Embryonic facial prominence (tissue), 1 donor: ENCODE measurements around the gene BCAS1.

Experiments
- DNase-seq: peaks from one replicate; pipeline ENCODE4 v3.0.0-alpha.2; 2016; ENCODE audit errors: extremely low spot score

Gene BCAS1, protein sequence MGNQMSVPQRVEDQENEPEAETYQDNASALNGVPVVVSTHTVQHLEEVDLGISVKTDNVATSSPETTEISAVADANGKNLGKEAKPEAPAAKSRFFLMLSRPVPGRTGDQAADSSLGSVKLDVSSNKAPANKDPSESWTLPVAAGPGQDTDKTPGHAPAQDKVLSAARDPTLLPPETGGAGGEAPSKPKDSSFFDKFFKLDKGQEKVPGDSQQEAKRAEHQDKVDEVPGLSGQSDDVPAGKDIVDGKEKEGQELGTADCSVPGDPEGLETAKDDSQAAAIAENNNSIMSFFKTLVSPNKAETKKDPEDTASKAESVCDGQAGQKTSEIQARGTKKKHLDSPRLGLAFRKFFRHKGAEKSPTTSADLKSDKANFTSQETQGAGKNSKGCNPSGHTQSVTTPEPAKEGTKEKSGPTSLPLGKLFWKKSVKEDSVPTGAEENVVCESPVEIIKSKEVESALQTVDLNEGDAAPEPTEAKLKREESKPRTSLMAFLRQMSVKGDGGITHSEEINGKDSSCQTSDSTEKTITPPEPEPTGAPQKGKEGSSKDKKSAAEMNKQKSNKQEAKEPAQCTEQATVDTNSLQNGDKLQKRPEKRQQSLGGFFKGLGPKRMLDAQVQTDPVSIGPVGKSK

DNA sequence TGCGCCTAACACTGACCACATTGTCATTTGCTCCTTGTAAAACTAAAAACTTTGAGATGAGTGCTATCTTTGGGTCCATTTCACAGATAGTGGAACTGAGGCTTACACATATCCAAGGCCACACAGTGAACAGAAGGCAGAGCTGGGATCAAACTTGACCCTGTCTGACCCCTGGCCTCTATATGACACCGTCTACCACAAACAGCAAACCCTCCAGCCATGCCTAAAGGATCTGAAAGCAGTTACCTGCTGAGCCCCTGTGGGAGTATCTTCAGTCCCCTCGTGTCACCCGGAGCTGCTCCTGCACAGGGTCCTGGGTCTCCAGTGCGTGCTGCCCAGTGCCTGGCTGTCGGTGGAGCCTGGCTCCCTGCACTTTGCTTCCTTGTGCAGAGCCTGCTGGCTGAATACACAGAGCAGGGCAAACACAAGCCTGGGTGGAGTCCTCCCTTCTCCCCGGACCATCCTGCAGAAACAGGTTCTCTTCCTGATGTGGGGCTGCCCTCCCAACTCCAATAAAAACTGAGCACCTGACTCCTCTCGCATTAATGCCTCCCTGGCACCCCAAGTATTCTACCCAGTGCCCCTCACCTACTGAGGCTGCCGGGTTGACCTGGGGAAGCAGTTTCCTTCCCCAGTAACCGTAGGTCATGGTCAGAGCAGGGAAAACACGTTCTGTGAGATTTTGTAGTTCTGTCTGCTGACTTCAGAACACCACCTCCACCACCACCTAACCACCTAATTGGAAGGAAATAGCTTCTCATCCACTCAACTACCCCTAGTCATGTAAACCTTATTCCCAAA lies at the start of gene BCAS1:
TSS of gene BCAS1 (minus strand) at position 408 of the 801 bp plus-strand sequence. CDS start 11,876 bp downstream, outside the sequence.
- DNase-seq: no peak

DNA sequence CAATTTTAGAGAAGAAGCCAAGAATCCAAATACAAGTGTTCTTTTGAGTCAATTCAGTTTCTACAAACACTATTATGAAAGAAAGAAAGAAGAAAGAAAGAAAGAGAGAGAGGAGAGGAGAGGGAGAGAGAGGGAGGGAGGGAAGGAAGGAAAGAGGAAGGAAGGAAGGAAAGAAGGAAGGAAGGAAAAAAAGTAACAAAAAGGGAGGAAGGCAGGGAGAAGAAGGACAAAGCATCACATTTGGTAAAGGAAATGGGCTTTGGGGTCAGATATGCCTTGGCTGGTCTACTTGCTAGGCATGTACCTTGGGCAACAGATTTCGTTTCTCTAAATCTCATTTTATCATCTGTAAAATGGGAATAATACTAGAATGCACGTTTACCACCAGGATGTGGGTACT lies 49.4 kb upstream of the BCAS1 start:
- DNase-seq: no peak

DNA sequence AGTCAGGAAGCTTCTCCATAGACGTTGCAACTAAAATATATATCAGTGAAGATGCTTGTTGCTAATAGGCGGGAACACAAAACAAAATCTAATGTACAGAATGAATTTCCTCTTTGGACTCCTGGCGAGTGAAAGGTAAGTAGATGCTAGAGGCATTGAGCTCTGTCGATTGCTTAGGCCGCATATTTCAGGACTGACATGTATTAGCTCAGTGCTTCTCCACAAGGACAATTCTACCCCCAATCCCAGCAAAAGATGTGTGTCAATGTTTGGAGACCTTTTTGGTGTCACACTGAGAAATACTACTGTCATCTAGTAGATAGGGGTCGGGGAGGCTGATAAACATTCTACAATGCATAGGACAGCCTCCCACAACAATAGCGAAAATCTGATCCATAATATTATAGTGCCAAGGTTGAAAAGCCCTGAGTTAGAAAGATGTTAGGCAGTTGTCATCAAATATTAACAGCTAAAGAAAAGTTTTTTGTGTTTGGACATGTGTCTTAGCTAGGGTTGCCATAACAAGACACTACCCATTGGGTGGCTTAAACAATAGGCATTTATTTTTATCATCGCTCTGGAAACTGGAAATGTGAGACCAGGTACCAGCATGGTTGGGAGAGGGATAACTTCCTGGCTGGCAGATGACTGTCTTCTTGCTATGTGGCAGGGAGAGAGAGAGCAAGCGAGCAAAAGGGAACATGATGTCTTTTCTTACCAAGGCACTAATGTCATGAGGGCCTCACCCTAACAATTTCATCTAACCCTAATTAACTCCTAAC lies 48.0 kb upstream of the BCAS1 start:
- DNase-seq: no peak

DNA sequence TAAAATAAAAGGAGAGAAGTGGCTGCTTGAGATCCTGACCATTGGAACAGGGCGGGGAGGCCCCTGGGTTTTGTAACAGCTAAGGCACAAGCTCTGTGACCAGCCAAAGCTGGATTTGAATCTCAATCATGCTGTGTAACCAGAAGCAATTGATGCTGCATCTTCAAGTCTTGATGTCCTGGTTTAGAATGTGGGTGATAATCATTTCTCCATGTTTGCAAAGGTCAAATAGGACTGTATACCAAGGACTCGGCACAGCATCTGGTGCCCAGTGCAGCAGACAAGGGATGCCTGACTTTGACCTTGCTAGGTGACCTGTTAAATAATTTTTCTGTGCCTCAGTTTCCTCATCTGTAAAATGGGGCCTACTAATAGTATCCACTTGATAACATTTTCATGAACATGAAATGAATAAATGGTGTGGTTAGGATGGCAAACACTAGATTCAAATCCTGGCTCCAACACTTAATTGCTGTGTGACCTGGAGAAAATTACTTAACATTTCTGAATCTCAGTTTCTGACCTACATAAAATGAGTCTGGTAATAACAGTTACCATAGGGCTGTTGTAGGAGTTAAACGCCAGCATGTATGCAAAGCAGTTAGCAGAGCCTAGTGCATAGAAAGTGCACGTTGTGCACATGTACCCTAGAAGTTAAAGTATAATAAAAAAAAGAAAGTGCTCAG lies 46.3 kb upstream of the BCAS1 start:
- DNase-seq: no peak

DNA sequence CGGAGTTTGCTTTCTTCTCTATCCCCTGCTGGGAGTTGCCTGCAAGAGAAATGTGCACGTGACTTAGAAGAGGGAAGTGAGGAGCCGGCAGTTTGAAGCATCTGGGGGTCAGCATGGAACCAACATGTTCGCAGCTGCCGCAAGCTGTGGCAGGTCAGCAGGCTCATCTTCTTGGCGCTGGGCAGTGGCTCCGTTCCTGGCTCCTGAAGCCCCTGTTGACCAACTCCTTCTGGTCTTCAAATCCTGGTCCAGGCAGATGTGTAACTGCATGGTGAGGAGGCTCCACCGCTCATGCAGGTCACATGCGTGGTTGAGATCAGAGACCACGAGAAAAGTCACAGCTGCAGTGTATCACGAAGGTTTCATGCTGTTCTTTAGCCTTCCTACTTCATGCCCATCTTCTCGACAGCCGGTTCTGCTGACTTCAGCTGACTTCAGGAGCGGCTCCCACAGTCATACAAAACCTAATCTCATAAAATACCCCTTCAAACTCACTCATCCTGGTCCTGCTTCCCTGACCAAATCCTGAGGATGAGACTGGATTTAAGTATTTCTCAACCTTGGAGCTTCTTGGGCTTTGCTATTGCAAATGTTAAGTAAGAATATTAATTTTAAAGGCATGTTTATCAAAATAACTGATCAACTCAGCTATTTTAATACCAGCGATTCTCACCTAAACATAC lies 44.9 kb upstream of the BCAS1 start:
- no peak for DNase-seq

DNA sequence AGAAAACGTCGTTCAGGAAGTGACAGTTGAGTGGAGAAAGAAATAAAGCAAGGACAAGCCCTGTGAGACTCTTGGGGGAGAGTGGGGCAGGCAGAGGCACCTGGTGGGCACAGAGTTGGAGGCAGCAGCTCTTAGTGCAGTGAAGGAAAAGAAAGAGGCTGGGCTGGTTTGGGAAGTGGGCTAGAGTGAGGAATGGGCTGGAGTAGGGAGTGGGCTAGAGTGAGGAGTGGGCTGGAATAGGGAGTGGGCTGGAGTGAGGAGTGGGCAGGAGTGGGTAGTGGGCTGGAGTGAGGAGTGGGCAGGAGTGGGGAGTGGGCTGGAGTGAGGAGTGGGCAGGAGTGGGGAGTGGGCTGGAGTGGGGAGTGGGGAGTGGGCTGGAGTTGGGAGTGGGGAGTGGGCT lies 43.7 kb upstream of the BCAS1 start:
- no peak for DNase-seq

DNA sequence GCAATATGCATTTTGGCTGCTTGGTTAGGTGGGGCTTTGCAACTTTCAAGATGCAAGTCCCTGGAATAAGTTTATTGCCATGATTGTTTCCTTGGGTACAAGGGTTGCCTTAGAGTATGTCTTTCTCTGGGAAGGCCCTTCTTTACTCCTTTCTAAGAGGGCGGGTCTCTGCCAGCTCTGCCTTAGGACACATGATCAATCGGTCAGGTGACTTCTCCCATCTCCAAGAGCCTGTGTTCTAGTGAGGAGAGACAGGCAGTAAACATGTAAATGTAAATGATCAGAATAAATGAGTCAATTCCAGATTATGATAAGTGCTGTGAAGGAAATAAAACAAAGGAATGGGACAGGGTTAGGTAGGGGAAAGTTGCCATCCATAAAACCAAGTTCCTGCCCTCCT lies 43.2 kb upstream of the BCAS1 start:
- DNase-seq: no peak

DNA sequence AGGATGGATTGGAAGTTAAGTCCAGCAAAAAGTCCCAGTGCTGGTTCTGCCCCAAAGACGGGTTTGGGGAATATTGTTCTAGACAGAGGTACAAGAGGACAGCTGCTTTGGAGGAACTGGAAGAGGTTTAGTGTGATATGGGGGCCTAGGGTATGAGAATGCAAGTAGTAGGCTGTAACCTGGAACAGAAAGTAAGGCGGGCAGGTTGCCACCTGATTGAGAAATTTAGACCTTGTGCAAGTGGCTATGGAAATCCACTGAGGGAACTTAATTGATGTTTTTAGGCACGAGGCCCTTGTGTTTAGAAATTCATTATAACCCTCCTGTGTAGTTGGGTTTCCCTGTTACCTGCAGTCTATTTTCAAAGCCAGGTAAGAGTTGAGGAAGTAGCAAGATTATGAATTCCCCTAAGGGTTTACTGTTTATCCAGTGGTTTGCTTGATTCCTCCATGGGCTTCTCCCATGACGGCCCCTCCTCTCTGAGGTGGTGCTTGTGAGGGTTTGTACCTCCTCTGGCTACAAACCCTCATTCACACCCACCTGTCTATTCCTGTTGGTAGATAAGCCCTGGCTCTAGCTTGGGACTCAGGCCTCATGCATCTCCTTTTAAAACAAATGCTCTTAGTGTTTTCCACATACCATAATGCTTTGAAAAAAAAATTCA lies 42.0 kb upstream of the BCAS1 start:
- no peak for DNase-seq

DNA sequence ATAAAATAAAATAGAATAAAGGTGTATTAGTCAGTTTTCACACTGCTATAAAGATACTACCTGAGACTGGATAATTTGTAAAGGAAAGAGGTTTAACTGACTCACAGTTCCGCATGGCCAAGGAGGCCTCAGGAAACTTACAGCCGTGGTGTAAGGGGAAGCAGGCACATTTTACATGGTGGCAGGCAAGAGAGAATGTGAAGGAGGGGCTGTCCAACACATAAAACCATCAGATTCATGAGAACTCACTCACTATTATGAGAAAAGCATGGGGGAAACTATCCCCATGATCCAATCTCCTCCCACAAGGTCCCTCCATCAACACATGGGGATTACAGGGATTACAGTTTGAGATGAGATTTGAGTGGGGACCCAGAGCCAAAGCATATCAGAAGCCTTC lies 41.1 kb upstream of the BCAS1 start:
- no peak for DNase-seq

DNA sequence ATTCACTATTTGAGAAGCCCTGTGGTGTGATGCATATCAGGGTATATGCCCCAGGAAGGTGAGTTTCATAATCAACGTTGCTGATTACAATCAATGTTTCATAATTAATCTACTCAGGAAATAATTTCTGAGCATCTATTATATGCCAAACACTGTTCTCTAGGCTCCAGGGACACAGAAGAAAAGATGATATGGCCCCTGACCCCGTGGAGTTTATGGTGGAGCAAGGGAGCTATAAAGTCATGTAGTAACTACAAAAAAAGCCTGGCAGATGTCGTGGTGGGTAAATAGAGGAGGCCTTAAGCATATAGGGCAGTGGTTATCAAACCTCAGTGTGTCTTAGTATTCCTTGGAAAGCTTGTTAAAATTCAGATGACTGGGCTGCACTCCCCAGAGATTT lies 40.1 kb upstream of the BCAS1 start:
- DNase-seq: no peak

DNA sequence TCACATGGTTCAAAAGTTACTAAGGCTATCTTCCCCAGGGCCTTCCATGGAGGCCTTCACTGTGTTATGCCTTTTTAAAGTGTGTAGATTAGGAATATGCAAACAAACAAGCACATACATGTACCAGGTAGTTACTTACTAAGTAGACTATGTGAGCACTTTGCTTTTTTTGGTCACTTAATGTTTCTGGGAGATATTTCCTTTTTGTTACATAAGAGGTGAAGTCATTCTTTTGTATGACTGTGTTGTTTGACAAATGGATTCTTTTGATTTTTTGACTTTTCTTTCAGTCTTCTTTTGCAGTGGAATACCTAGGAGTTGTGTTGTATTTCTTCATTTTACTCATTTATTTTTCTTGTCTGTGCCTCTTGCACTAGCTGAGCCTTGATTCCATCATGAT lies 39.6 kb upstream of the BCAS1 start:
- DNase-seq: no peak

DNA sequence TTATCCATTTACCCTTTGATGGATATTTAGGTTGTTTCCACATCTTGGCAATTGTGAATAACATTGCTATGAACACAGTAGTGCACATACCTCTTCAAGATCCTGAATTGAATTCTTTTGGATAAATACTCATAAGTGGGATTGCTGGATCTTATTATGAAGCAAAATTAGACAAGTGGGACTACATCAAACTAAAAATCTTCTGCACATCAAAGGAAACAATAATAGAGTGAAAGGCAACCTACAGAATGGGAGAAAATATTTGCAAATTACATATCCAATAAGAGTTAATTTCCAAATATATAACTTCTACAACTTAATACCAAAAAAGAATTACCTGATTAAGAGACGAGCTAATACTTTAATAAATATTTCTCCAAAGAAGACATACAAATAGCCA lies 38.4 kb upstream of the BCAS1 start:
- DNase-seq: no peak

DNA sequence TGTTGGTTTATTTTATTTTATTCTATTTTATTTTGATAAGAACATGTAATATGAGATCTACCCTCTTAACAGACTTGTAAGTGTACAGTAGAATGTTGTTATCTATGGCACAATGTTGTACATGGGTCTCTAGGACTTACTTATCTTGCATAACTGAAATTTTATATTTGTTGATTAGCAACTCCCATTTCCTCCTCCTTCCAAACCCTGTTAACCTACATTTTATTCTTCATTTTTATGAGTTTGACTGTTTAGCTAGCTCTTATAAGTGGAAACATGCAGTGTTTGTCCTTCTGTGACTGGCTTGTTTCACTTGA lies 37.9 kb upstream of the BCAS1 start:
- DNase-seq: no peak

DNA sequence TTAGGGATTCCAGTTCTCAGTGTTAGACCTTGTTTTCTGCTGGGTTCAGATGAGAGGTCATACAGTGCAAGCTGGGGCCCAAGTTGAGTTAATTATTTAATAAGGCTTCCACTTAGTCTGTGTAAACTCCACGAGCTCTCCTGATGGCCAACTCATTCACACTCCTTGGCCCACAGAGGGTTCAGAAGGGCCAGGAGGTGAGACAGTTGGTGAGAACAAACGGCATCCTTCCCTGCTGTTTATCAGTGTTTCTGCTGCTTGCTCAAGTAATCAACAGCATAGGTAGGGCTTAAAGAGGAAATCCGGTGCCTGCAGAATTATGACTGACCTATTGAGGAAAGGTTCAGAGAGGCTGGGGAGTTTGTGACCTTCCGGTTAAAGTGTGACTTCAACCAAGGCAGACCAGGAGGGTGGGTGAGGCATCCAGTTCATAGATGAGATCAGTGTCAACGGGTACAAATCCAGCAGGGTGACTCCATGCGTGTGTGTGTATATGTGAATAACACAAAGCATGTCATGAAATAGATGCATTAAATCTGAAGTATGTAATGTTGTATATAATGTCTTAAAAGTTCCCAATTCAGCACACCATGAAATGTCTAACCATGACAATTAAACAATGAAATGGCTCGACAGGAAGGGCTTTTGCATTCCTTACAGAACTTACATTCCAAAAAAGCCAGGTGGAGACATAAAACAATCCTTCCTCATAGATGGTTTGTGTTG lies 37.4 kb upstream of the BCAS1 start:
- DNase-seq: no peak

DNA sequence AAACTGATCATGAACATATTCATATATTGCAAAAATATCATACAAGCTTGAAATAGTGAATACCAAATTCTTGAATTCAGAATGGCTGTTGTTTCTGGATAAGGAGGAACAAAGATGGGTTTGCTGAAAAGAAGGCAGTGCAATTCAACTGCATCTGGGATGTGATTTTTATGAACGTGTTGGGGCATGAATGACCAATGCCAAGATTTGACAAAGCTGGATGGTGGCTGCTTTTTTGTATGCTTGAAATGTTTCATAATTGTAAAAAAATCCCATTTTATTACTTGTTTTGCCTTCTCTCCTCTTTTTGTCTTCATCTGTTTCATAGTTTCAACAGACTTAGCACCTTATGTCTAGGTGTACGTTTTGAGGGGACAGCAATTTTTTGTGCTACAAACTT lies 36.8 kb upstream of the BCAS1 start:
- DNase-seq: no peak

DNA sequence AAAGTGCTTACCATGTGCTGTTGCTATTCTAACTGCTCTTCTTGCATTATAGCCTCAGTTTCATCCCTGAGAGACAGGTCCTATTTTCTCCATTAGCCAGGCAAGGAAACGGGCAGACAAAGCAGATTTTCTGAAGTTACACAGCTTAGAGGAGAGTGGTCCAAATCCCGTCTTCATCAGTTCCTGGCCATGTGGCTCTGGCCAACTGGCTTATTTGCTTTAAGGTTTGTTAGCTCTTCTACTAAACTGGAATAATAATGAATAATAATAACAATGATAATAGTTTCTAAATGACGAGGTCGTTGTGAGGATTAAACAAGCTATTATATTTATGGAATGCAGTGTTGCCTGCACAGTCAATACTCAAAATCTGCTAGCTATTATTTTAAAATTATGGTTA lies 35.8 kb upstream of the BCAS1 start:
- DNase-seq: no peak

DNA sequence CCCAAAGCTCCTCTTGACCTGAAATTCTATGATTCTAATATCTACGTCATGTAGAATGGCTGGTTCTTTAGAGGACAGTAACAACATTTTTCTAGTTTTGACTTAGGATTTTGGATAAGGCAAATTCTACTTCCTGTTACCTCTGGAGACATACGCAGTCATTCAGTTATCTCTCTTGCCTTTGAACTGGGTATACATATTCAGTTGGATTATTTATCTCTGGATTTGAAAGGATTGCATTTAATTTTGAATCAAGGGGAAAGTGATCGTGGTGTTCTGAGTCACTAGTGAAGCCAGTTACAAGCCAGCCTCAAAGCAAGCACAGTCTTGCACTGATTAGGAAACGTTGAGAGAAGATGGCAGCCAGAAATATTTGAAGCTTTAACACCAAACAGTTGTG lies 35.3 kb upstream of the BCAS1 start:
- no peak for DNase-seq

DNA sequence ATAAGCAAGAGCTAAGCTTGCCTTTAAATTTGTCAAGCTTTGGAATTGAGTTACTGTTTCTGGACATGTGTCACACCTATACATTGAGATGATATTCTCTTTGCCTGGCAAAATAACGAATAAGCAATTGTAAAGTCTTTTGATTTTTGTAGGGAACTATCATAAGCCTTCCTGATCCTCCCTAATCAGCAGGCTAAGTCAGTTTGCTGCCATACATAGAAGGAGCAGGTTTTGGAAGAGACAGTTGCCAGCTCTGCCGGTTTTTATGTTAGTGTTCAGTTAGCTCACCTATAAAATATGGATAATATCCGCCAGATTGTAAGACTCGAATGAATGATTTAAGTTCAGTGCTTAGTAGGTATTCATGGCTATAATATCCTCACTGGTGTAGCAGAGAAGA lies 34.4 kb upstream of the BCAS1 start:
- no peak for DNase-seq

DNA sequence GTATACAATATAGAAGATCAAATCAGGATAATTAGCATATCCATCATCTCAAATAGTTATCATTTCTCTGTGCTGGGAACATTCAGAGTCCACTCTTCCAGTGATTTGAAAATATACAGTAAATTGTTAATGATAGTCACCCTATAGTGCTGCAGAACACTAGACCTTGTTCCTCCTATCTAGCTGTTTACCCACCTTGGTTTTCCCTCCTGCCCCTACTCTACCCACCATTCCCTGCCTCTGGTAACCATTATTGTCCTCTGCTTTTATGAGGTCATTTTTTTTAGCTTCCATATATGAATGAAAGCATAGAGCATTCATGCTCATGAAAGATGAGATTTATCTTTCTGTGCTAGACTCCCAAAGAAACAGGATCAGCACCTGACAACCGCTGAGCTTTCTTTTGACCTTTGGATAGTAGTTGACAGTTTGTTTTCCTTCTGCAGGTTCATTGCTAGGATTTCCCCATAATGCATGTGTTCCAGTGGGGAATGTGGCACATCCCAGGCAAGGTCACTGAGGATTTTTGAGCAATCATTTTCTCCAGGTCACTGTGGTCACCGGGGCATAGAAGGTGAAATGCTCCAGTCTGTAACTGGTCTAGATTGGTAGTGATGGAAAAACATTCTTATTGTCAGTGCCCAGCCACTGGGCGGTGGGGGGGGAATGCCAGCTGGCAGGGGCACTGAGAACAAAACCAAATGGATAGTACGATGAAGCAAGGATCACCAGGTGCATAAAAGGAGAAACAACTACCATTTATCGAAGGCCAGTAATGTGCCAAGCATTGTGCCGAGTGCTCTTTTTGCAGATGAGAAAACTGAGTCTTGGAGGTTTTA lies 33.6 kb upstream of the BCAS1 start:
- no peak for DNase-seq
